SK-N-SH (cell line): ENCODE measurements around the gene STEAP3. TPM values are rescaled to one million over a fixed set of nuclear protein-coding genes. Genes with fewer than 3 reads are reported as not detected.

ENCODE experiments used
- CTCF ChIA-PET: fragments of 300-600, 350-600 bp; formaldehyde crosslinking; extraction: SDS; loops from one replicate; lab custom pipeline; 2021; lab: Yijun Ruan, JAX
- POLR2A ChIA-PET: fragments of 350-600 bp; sonication (Branson Sonifier 250); formaldehyde crosslinking; extraction: SDS; loops from one replicate; lab custom pipeline; 2020; ENCODE audit warnings: antibody characterized with exemption, inconsistent platforms; lab: Yijun Ruan, JAX
- DNase-seq: peaks from one replicate; pipeline ENCODE4 v3.0.0; 2012
- H2AFZ ChIP-seq: fragments of 200-600 bp; sonication (generic); 2 replicates; pipeline ENCODE4 v1.8.1; 2016; ENCODE audit warnings: antibody characterized with exemption, mild to moderate bottlenecking, low read depth
- H3F3A ChIP-seq: fragments of 200-600 bp; sonication (generic); replicated peaks from 2 replicates; pipeline ENCODE3; 2016; ENCODE audit warnings: antibody characterized with exemption, mild to moderate bottlenecking; ENCODE audit not compliant: insufficient read depth
- H3K27ac ChIP-seq, 2 experiments: fragments of 200-500 bp in 1 of 2; fragments of 200-600 bp in 1 of 2; sonication (Bioruptor generic) in 1 of 2; sonication (generic), shearing (Covaris generic) in 1 of 2; 2 replicates each; pipeline versions ENCODE4 v1.5.1 to v1.6.1; 2014 to 2016; ENCODE audit warnings: low read depth in 2 of 2, inconsistent platforms in 1 of 2, low read length in 1 of 2, mild to moderate bottlenecking in 1 of 2, mixed read lengths in 1 of 2
- H3K27me3 ChIP-seq: fragments of 200-600 bp; sonication (generic), shearing (Covaris generic); 2 replicates; pipeline ENCODE4 v1.6.1; 2016; ENCODE audit warnings: mixed run types; ENCODE audit not compliant: insufficient read depth
- H3K36me3 ChIP-seq, 2 experiments: fragments of 200-500 bp in 1 of 2; fragments of 200-600 bp in 1 of 2; sonication (Bioruptor generic) in 1 of 2; sonication (generic) in 1 of 2; replicated peaks in 1 of 2; 2 replicates each; pipeline versions ENCODE3 to v1.5.1; 2014 to 2016; ENCODE audit warnings: low read length in 1 of 2, mild to moderate bottlenecking in 1 of 2; ENCODE audit not compliant: insufficient read depth in 2 of 2, control insufficient read depth in 1 of 2
- H3K4me1 ChIP-seq, 2 experiments: fragments of 200-500 bp in 1 of 2; fragments of 200-600 bp in 1 of 2; sonication (Bioruptor generic) in 1 of 2; sonication (generic), shearing (Covaris generic) in 1 of 2; 2 replicates each; pipeline versions ENCODE4 v1.5.1 to v1.6.1; 2014 to 2016; ENCODE audit warnings: low read depth in 1 of 2, low read length in 1 of 2, mixed run types in 1 of 2; ENCODE audit not compliant: insufficient read depth in 2 of 2, control insufficient read depth in 1 of 2
- H3K4me2 ChIP-seq: fragments of 200-600 bp; sonication (generic), shearing (Covaris generic); 2 replicates; pipeline ENCODE4 v1.6.1; 2017; ENCODE audit warnings: mixed run types
- H3K4me3 ChIP-seq, 2 experiments: fragments of 200-500 bp in 1 of 2; fragments of 200-600 bp in 1 of 2; sonication (Bioruptor generic) in 1 of 2; sonication (generic), shearing (Covaris generic) in 1 of 2; 2 replicates each; pipeline versions ENCODE4 v1.5.1 to v1.8.1; 2014 to 2016; ENCODE audit warnings: low read depth in 2 of 2, inconsistent platforms in 1 of 2, low read length in 1 of 2, mild to moderate bottlenecking in 1 of 2, mixed read lengths in 1 of 2, moderate library complexity in 1 of 2
- H3K79me2 ChIP-seq: fragments of 200-600 bp; sonication (generic); 2 replicates; pipeline ENCODE4 v1.8.1; 2017; ENCODE audit warnings: mild to moderate bottlenecking; ENCODE audit not compliant: insufficient read depth
- H3K9ac ChIP-seq: fragments of 200-600 bp; sonication (generic); 2 replicates; pipeline ENCODE4 v1.6.1; 2017; ENCODE audit warnings: mixed run types
- H3K9me2 ChIP-seq: fragments of 200-600 bp; sonication (generic); 2 replicates; pipeline ENCODE4 v1.6.1; 2017; ENCODE audit warnings: mixed run types
- H3K9me3 ChIP-seq: fragments of 200-600 bp; sonication (generic); 2 replicates; pipeline ENCODE4 v1.6.1; 2017; ENCODE audit warnings: mixed run types, mild to moderate bottlenecking, moderate library complexity
- H4K20me1 ChIP-seq: fragments of 200-600 bp; sonication (generic); 2 replicates; pipeline ENCODE4 v1.6.1; 2017; ENCODE audit warnings: mild to moderate bottlenecking, mixed run types; ENCODE audit not compliant: insufficient read depth
- CHD2 ChIP-seq: fragments of 150-350 bp; IDR thresholded peaks from 2 replicates; pipeline ENCODE4 v1.6.1; 2018; ENCODE audit warnings: low read length; ENCODE audit not compliant: partially characterized antibody
- ELF1 ChIP-seq: IDR thresholded peaks from 2 replicates; pipeline ENCODE4 v1.4.0; 2012
- EZH2phosphoT487 ChIP-seq: fragments of 200-600 bp; sonication (generic); IDR thresholded peaks from 2 replicates; pipeline ENCODE4 v1.6.1; 2017; ENCODE audit warnings: low read depth, mixed run types, mild to moderate bottlenecking, antibody characterized with exemption, moderate library complexity, borderline replicate concordance
- FOXM1 ChIP-seq: IDR thresholded peaks from 2 replicates; pipeline ENCODE4 v1.4.0; 2012; ENCODE audit warnings: low read depth, mild to moderate bottlenecking
- JUND ChIP-seq: IDR thresholded peaks from 2 replicates; pipeline ENCODE4 v1.4.0; 2012
- MEF2A ChIP-seq: IDR thresholded peaks from 2 replicates; pipeline ENCODE4 v1.4.0; 2012; ENCODE audit warnings: low read depth, borderline replicate concordance
- NFIC ChIP-seq: IDR thresholded peaks from 2 replicates; pipeline ENCODE4 v1.4.0; 2012; ENCODE audit warnings: borderline replicate concordance
- NRF1 ChIP-seq: IDR thresholded peaks from 2 replicates; pipeline ENCODE4 v1.6.1; 2012; ENCODE audit warnings: low read depth, mild to moderate bottlenecking, low read length
- PBX3 ChIP-seq: IDR thresholded peaks from 2 replicates; pipeline ENCODE4; 2012
- RCOR1 ChIP-seq: fragments of 150-350 bp; IDR thresholded peaks from 2 replicates; pipeline ENCODE4 v1.6.1; 2017; ENCODE audit warnings: antibody characterized with exemption, low read length
- SIN3A ChIP-seq: IDR thresholded peaks from 2 replicates; pipeline ENCODE4 v1.6.1; 2012; ENCODE audit warnings: low read depth, mild to moderate bottlenecking, low read length, moderate library complexity, borderline replicate concordance
- SMC3 ChIP-seq: IDR thresholded peaks from 2 replicates; pipeline ENCODE4 v1.6.1; 2012; ENCODE audit warnings: low read depth, low read length, improper control_type of control experiment
- TAF1 ChIP-seq: IDR thresholded peaks from 2 replicates; pipeline ENCODE4 v1.6.1; 2012; ENCODE audit warnings: low read depth, mild to moderate bottlenecking, low read length, moderate library complexity, borderline replicate concordance
- ZBTB33 ChIP-seq: IDR thresholded peaks from 2 replicates; pipeline ENCODE4 v1.4.0; 2012; ENCODE audit warnings: low read depth, borderline replicate concordance
- WGBS: methylation state at CpG from one replicate; pipeline ENCODE4 v1.1.6; 2017; ENCODE audit warnings: low lambda C conversion rate; 5-methylcytosine and 5-hydroxymethylcytosine counted together
- polyA plus RNA-seq, 3 experiments: library from polyadenylated mRNA; depleted of rRNA; stranded (reverse); fragments of >200 nt; gene quantifications; 2 replicates each; pipeline ENCODE4 v1.2.3, GENCODE V29; 2012
- TF ChIP-seq, protein P1 (sequence below): fragments of 150-350 bp; IDR thresholded peaks from 2 replicates; pipeline ENCODE4 v1.6.1; 2017; ENCODE audit warnings: antibody characterized with exemption, low read length, low read depth, borderline replicate concordance
- TF ChIP-seq, protein P2 (sequence below): IDR thresholded peaks from 2 replicates; pipeline ENCODE4 v1.4.0; 2012; ENCODE audit warnings: low read depth, borderline replicate concordance
- TF ChIP-seq, protein P3 (sequence below): IDR thresholded peaks from 2 replicates; pipeline ENCODE4 v1.6.1; 2012; ENCODE audit warnings: mild to moderate bottlenecking, low read depth, low read length, moderate library complexity

The STEAP3 gene
- polyA plus RNA-seq, 1 of the 3 experiments (the other 2 are of a cell fraction), result 30.6 TPM

- 96% methylated on average over 5 of the region's 7 CpGs for WGBS
- no peaks in the 10 kb centered on the region for H3F3A ChIP-seq
- no peaks in the 10 kb centered on the region for H3K79me2 ChIP-seq
- POLR2A ChIA-PET, result no interaction called here
- CTCF ChIA-PET, result interaction anchor here (0.8 to 2.8 kb wide), 8 partner anchors 8 to 85 kb away, joined by 3 to 10 read pairs (median 6); no protein-coding TSS in a partner anchor
- H2AFZ ChIP-seq, result no peak overlapping the region
- H3K4me1 ChIP-seq, result peaks cover 0 to 16% of the 10 kb centered on the region in 2 experiments; a peak in 1 of 4 replicates
- TF ChIP-seq CHD2 (no peak), NRF1 (no peak), SMC3 (no peak), ZBTB33 (no peak), TAF1 (no peak), NFIC (no peak)
- TF ChIP-seq, protein P1, sequence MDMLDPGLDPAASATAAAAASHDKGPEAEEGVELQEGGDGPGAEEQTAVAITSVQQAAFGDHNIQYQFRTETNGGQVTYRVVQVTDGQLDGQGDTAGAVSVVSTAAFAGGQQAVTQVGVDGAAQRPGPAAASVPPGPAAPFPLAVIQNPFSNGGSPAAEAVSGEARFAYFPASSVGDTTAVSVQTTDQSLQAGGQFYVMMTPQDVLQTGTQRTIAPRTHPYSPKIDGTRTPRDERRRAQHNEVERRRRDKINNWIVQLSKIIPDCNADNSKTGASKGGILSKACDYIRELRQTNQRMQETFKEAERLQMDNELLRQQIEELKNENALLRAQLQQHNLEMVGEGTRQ, result no peak
- TF ChIP-seq, protein P2, sequence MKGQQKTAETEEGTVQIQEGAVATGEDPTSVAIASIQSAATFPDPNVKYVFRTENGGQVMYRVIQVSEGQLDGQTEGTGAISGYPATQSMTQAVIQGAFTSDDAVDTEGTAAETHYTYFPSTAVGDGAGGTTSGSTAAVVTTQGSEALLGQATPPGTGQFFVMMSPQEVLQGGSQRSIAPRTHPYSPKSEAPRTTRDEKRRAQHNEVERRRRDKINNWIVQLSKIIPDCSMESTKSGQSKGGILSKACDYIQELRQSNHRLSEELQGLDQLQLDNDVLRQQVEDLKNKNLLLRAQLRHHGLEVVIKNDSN, result no peak
- no peak overlapping the region for H3K27ac ChIP-seq
- H3K4me2 ChIP-seq, result peak overlapping the region; percentile 95
- no peak overlapping the region for H3K9ac ChIP-seq
- no peaks in the 10 kb centered on the region for H3K9me3 ChIP-seq
- no peaks in the 10 kb centered on the region for H3K9me2 ChIP-seq
- H3K36me3 ChIP-seq, result no peaks in the 10 kb centered on the region
- no peaks in the 10 kb centered on the region for H3K27me3 ChIP-seq
- no peaks in the 10 kb centered on the region for H4K20me1 ChIP-seq
- no peak for DNase-seq
- no peak overlapping the region for H3K4me3 ChIP-seq
These were observed 1.7 kb downstream of the STEAP3 start for GRCh38 chr2:119225105-119225865.

DNA sequence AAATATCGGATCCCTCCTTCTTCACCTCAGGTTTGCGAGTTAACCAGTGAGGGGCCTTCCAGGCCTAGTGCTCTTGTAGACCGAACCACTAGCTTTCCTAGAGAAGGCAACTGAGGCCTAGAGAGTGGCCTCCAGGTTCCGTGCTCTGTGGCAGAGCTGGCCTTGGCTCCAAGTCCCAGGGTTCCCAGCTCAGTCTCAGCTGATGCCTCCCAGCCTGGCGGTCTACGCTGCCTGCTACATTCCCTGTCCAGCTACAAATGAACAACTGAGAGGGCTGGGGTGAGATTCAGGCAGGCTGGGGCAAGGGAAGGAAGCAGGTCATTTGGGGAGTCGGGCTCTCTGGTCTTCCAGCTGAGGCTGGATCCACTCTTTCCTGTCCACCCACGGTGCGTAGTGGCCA, 2.3 kb downstream of the STEAP3 start:
- H3K4me3 ChIP-seq, result no peak overlapping the region
- H3K36me3 ChIP-seq, result no peaks in the 10 kb centered on the region
- H4K20me1 ChIP-seq, result no peaks in the 10 kb centered on the region
- CTCF ChIA-PET, result interaction anchor here (1.1 to 2.8 kb wide), 6 partner anchors 8 to 344 kb away, joined by 3 to 10 read pairs (median 6); no protein-coding TSS in a partner anchor
- no peak overlapping the region for H3K9ac ChIP-seq
- H3K27ac ChIP-seq, result no peak overlapping the region
- no peak for DNase-seq
- H3K4me1 ChIP-seq, result peaks cover 3 to 16% of the 10 kb centered on the region in 2 experiments; a peak in 2 of 4 replicates
- H3K9me2 ChIP-seq, result no peaks in the 10 kb centered on the region
- 100% methylated on average over 5 of the region's 9 CpGs for WGBS
- no peaks in the 10 kb centered on the region for H3K27me3 ChIP-seq
- no peaks in the 10 kb centered on the region for H3K79me2 ChIP-seq
- H3K4me2 ChIP-seq, result no peak overlapping the region
- no peaks in the 10 kb centered on the region for H3F3A ChIP-seq
- POLR2A ChIA-PET, result no interaction called here
- H3K9me3 ChIP-seq, result no peaks in the 10 kb centered on the region
- H2AFZ ChIP-seq, result no peak overlapping the region
- TF ChIP-seq RCOR1 (no peak), MEF2A (no peak), FOXM1 (no peak), JUND (no peak), ELF1 (no peak), PBX3 (no peak), EZH2phosphoT487 (no peak), SIN3A (no peak)
- TF ChIP-seq, protein P3, sequence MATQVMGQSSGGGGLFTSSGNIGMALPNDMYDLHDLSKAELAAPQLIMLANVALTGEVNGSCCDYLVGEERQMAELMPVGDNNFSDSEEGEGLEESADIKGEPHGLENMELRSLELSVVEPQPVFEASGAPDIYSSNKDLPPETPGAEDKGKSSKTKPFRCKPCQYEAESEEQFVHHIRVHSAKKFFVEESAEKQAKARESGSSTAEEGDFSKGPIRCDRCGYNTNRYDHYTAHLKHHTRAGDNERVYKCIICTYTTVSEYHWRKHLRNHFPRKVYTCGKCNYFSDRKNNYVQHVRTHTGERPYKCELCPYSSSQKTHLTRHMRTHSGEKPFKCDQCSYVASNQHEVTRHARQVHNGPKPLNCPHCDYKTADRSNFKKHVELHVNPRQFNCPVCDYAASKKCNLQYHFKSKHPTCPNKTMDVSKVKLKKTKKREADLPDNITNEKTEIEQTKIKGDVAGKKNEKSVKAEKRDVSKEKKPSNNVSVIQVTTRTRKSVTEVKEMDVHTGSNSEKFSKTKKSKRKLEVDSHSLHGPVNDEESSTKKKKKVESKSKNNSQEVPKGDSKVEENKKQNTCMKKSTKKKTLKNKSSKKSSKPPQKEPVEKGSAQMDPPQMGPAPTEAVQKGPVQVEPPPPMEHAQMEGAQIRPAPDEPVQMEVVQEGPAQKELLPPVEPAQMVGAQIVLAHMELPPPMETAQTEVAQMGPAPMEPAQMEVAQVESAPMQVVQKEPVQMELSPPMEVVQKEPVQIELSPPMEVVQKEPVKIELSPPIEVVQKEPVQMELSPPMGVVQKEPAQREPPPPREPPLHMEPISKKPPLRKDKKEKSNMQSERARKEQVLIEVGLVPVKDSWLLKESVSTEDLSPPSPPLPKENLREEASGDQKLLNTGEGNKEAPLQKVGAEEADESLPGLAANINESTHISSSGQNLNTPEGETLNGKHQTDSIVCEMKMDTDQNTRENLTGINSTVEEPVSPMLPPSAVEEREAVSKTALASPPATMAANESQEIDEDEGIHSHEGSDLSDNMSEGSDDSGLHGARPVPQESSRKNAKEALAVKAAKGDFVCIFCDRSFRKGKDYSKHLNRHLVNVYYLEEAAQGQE, result no peak
